GM06990 (cell line): ENCODE results near the gene NDFIP1.

ENCODE experiments used
- DNase-seq: peaks from one replicate; pipeline ENCODE4 v3.0.0-alpha.2; 2011; ENCODE audit not compliant: insufficient read length; ENCODE audit errors: extremely low read depth
- H3K27me3 ChIP-seq: replicated peaks from 2 replicates; pipeline ENCODE4 v1.6.0; 2011; ENCODE audit warnings: low read length; ENCODE audit not compliant: control insufficient read depth, insufficient read depth
- H3K36me3 ChIP-seq: 2 replicates; pipeline ENCODE4 v1.5.1; 2011; ENCODE audit warnings: low read length; ENCODE audit not compliant: control insufficient read depth, insufficient read depth
- H3K4me3 ChIP-seq: replicated peaks from 2 replicates; pipeline ENCODE4 v1.5.1; 2011; ENCODE audit warnings: low read depth, mild to moderate bottlenecking, control low read depth, low read length
- CTCF ChIP-seq: IDR thresholded peaks from 2 replicates; pipeline ENCODE4 v1.5.1; 2011; ENCODE audit warnings: low read length, control low read depth, mild to moderate bottlenecking, inconsistent platforms; ENCODE audit not compliant: insufficient read depth, poor library complexity, severe bottlenecking

The NDFIP1 gene

GRCh38 chr5:142095035-142095434 is 13.5 kb upstream of the NDFIP1 start:
- no peak for DNase-seq
- no peaks in the 10 kb centered on the region for H3K36me3 ChIP-seq
- no peaks in the 10 kb centered on the region for H3K27me3 ChIP-seq
- no peak overlapping the region for H3K4me3 ChIP-seq
- TF ChIP-seq CTCF = no peak

GRCh38 chr5:142095651-142096330 is 12.8 kb upstream of the NDFIP1 start:
- H3K36me3 ChIP-seq = no peaks in the 10 kb centered on the region
- DNase-seq = no peak
- TF ChIP-seq CTCF = no peak
- no peaks in the 10 kb centered on the region for H3K27me3 ChIP-seq
- no peak overlapping the region for H3K4me3 ChIP-seq

GRCh38 chr5:142096382-142096781 is 12.2 kb upstream of the NDFIP1 start:
- no peak for DNase-seq
- no peak for TF ChIP-seq CTCF
- Histone ChIP-seq H3K27me3 (no peaks in the 10 kb centered on the region), H3K36me3 (no peaks in the 10 kb centered on the region), H3K4me3 (no peak overlapping the region)

- Histone ChIP-seq H3K36me3 (no peaks in the 10 kb centered on the region), H3K27me3 (no peaks in the 10 kb centered on the region), H3K4me3 (no peak overlapping the region)
- TF ChIP-seq CTCF = no peak
- DNase-seq = no peak
Observed at GRCh38 chr5:142097681-142098080, 10.9 kb upstream of the NDFIP1 start.

- H3K36me3 ChIP-seq = no peaks in the 10 kb centered on the region
- no peak overlapping the region for H3K4me3 ChIP-seq
- no peak for TF ChIP-seq CTCF
- H3K27me3 ChIP-seq = no peaks in the 10 kb centered on the region
- DNase-seq = no peak
Observed at GRCh38 chr5:142098275-142098674, 10.3 kb upstream of the NDFIP1 start.

GRCh38 chr5:142098931-142099330 is 9.6 kb upstream of the NDFIP1 start:
- no peak for DNase-seq
- no peak for TF ChIP-seq CTCF
- Histone ChIP-seq H3K36me3 (no peaks in the 10 kb centered on the region), H3K27me3 (no peaks in the 10 kb centered on the region), H3K4me3 (no peak overlapping the region)
